ENCODE data around the gene ATP11A. TPM values are rescaled to one million over a fixed set of nuclear protein-coding genes. Genes with fewer than 3 reads are reported as not detected.

The ATP11A gene
- total RNA-seq, 1 donor from 2014 or later: 96.5 TPM

GRCh38 chr13:112819816-112820215 lies 130.0 kb downstream of the ATP11A start:
- peak; percentile 60 for DNase-seq (ENCODE audit: low spot score)
- intact Hi-C loops (cut with DNase I): loop anchor here (5.0 kb wide), 2 partner anchors 133 to 178 kb away; no protein-coding TSS in a partner anchor

- peak; percentile 50 for DNase-seq (ENCODE audit: low spot score)
- intact Hi-C loops (cut with DNase I): loop anchor here (5.0 kb wide), 2 partner anchors 133 to 178 kb away; no protein-coding TSS in a partner anchor
These were observed 130.5 kb downstream of the ATP11A start for GRCh38 chr13:112820318-112820717.

- no peak for DNase-seq (ENCODE audit: low spot score)
- intact Hi-C loops (cut with DNase I): loop anchor here (5.0 kb wide), 2 partner anchors 134 to 179 kb away; no protein-coding TSS in a partner anchor
These were observed 131.7 kb downstream of the ATP11A start for GRCh38 chr13:112821340-112822055.

- DNase-seq (ENCODE audit: low spot score): no peak
- intact Hi-C loops (cut with DNase I): loop anchor here (5.0 kb wide), 2 partner anchors 136 to 181 kb away; no protein-coding TSS in a partner anchor
These were observed 133.0 kb downstream of the ATP11A start for GRCh38 chr13:112822851-112823250.

GRCh38 chr13:112824429-112824828 lies 134.6 kb downstream of the ATP11A start:
- intact Hi-C loops (cut with DNase I): loop anchor here (5.0 kb wide), 2 partner anchors 137 to 182 kb away; no protein-coding TSS in a partner anchor
- no peak for DNase-seq (ENCODE audit: low spot score)

- DNase-seq (ENCODE audit: low spot score): no peak
- intact Hi-C loops (cut with DNase I): no loop called here
These were observed 135.2 kb downstream of the ATP11A start for GRCh38 chr13:112825071-112825470.

GRCh38 chr13:112825875-112826274 lies 136.0 kb downstream of the ATP11A start:
- DNase-seq (ENCODE audit: low spot score): no peak
- intact Hi-C loops (cut with DNase I): no loop called here

- intact Hi-C loops (cut with DNase I): no loop called here
- no peak for DNase-seq (ENCODE audit: low spot score)
These were observed 136.7 kb downstream of the ATP11A start for GRCh38 chr13:112826565-112826964.

GRCh38 chr13:112828082-112828699 lies 138.4 kb downstream of the ATP11A start:
- peak; percentile 53 for DNase-seq (ENCODE audit: low spot score)
- intact Hi-C loops (cut with DNase I): no loop called here

- peak; percentile 38 for DNase-seq (ENCODE audit: low spot score)
- intact Hi-C loops (cut with DNase I): no loop called here
These were observed 138.9 kb downstream of the ATP11A start for GRCh38 chr13:112828756-112829155.

GRCh38 chr13:112831196-112831595 lies 141.4 kb downstream of the ATP11A start:
- DNase-seq (ENCODE audit: low spot score): no peak
- intact Hi-C loops (cut with DNase I): no loop called here

- intact Hi-C loops (cut with DNase I): no loop called here
- no peak for DNase-seq (ENCODE audit: low spot score)
These were observed 142.0 kb downstream of the ATP11A start for GRCh38 chr13:112831801-112832200.

GRCh38 chr13:112832811-112833210 lies 143.0 kb downstream of the ATP11A start:
- intact Hi-C loops (cut with DNase I): no loop called here
- no peak for DNase-seq (ENCODE audit: low spot score)

- no peak for DNase-seq (ENCODE audit: low spot score)
- intact Hi-C loops (cut with DNase I): no loop called here
These were observed 143.9 kb downstream of the ATP11A start for GRCh38 chr13:112833551-112834257.

- intact Hi-C loops (cut with DNase I): no loop called here
These were observed 145.5 kb downstream of the ATP11A start for GRCh38 chr13:112835344-112835743.

GRCh38 chr13:112835796-112836195 lies 146.0 kb downstream of the ATP11A start:
- intact Hi-C loops (cut with DNase I): no loop called here
- no peak for DNase-seq (ENCODE audit: low spot score)

More at GRCh38 chr13:112835344-112835743, 145.5 kb downstream of the ATP11A start:
- no peak for DNase-seq (ENCODE audit: low spot score)

- peak; percentile 57 for DNase-seq (ENCODE audit: low spot score)
- intact Hi-C loops (cut with DNase I): no loop called here
These were observed 147.1 kb downstream of the ATP11A start for GRCh38 chr13:112836940-112837339.

GRCh38 chr13:112837371-112838037 lies 147.7 kb downstream of the ATP11A start:
- peak; percentile 73 for DNase-seq (ENCODE audit: low spot score)
- intact Hi-C loops (cut with DNase I): no loop called here

GRCh38 chr13:112838038-112838841 lies 148.4 kb downstream of the ATP11A start:
- intact Hi-C loops (cut with DNase I): no loop called here
- DNase-seq (ENCODE audit: low spot score): peak; percentile 60
